ENCODE data around the gene SYK.

SYK gene

GRCh38 chr9:90873422-90873821 lies 71.8 kb downstream of the SYK start:
- WGBS, result 100% methylated on average over 1 of the region's 2 CpGs
- Histone ChIP-seq H3K36me3 (ENCODE audit: control insufficient read depth in 1 of 2, insufficient read depth in 2 of 2, low read depth in 1 of 2, low read length in 2 of 2) (peaks cover 0 to 10% of the 10 kb centered on the region in 2 experiments), H2AK5ac (ENCODE audit: low read length, severe bottlenecking) (no peak overlapping the region), H3K9ac (ENCODE audit: low read length) (peak overlapping the region; percentile 48), H4K8ac (ENCODE audit: low read length) (no peak overlapping the region), H2BK15ac (ENCODE audit: low read depth, poor library complexity, severe bottlenecking) (no peak overlapping the region), H3K27me3 (ENCODE audit: control insufficient read depth in 1 of 2, insufficient read depth in 1 of 2, low read length in 2 of 2) (no peaks in the 10 kb centered on the region), H2BK120ac (ENCODE audit: low read depth, low read length) (no peak overlapping the region), H4K91ac (ENCODE audit: low read length) (no peak overlapping the region), H2BK5ac (ENCODE audit: low read depth, low read length, poor library complexity, severe bottlenecking) (no peak overlapping the region), H3K18ac (ENCODE audit: low read depth in 1 of 2, low read length in 2 of 2) (no peak overlapping the region), H3K14ac (ENCODE audit: low read length in 2 of 2) (no peak overlapping the region), H3K9me3 (ENCODE audit: control insufficient read depth, low read length) (no peaks in the 10 kb centered on the region), H3K27ac (ENCODE audit: low read length, poor library complexity, severe bottlenecking) (no peak overlapping the region), H3K4me2 (ENCODE audit: low read length, poor library complexity, severe bottlenecking) (no peak overlapping the region), H3K23ac (ENCODE audit: low read length in 2 of 2) (no peak overlapping the region), H3K4ac (ENCODE audit: low read depth in 1 of 2, low read length in 2 of 2) (peak overlapping the region in 1 of 2 experiments; percentile 51), H3K4me1 (ENCODE audit: control insufficient read depth, insufficient read depth, low read depth, low read length) (no peaks in the 10 kb centered on the region), H2AFZ (ENCODE audit: low read depth, low read length) (no peak overlapping the region), H3K79me1 (replicated peaks; ENCODE audit: low read length, poor library complexity, severe bottlenecking) (peaks cover 2% of the 10 kb centered on the region), H3K4me3 (ENCODE audit: insufficient read depth in 1 of 2, low read depth in 1 of 2, low read length in 2 of 2) (no peak overlapping the region), H2BK12ac (ENCODE audit: low read length in 2 of 2) (no peak overlapping the region)
- DNase-seq, result no peak

GRCh38 chr9:90874194-90874593 lies 72.6 kb downstream of the SYK start:
- no peak for DNase-seq
- WGBS, result 95% methylated on average over 6 of the region's 8 CpGs

GRCh38 chr9:90878562-90878961 lies 76.9 kb downstream of the SYK start:
- H4K91ac ChIP-seq (ENCODE audit: low read length), result no peak overlapping the region
- no peak overlapping the region for H3K4me2 ChIP-seq (ENCODE audit: low read length, poor library complexity, severe bottlenecking)
- H3K27me3 ChIP-seq (ENCODE audit: control insufficient read depth in 1 of 2, insufficient read depth in 1 of 2, low read length in 2 of 2), result peaks cover 0 to 11% of the 10 kb centered on the region in 2 experiments
- no peak overlapping the region for H2BK5ac ChIP-seq (ENCODE audit: low read depth, low read length, poor library complexity, severe bottlenecking)
- no peak overlapping the region for H2BK12ac ChIP-seq (ENCODE audit: low read length in 2 of 2)
- H3K23ac ChIP-seq (ENCODE audit: low read length in 2 of 2), result no peak overlapping the region
- no peak overlapping the region for H3K14ac ChIP-seq (ENCODE audit: low read length in 2 of 2)
- no peak overlapping the region for H3K27ac ChIP-seq (ENCODE audit: low read length, poor library complexity, severe bottlenecking)
- no peak overlapping the region for H2AK5ac ChIP-seq (ENCODE audit: low read length, severe bottlenecking)
- H3K36me3 ChIP-seq (ENCODE audit: control insufficient read depth in 1 of 2, insufficient read depth in 2 of 2, low read depth in 1 of 2, low read length in 2 of 2), result peaks cover 0 to 30% of the 10 kb centered on the region in 2 experiments
- H3K4me1 ChIP-seq (ENCODE audit: control insufficient read depth, insufficient read depth, low read depth, low read length), result peaks cover 2% of the 10 kb centered on the region
- H4K8ac ChIP-seq (ENCODE audit: low read length), result no peak overlapping the region
- H2BK120ac ChIP-seq (ENCODE audit: low read depth, low read length), result no peak overlapping the region
- DNase-seq, result no peak
- no peak overlapping the region for H3K4ac ChIP-seq (ENCODE audit: low read depth in 1 of 2, low read length in 2 of 2)
- H3K4me3 ChIP-seq (ENCODE audit: insufficient read depth in 1 of 2, low read depth in 1 of 2, low read length in 2 of 2), result no peak overlapping the region
- H3K79me1 ChIP-seq (replicated peaks; ENCODE audit: low read length, poor library complexity, severe bottlenecking), result peaks cover 2% of the 10 kb centered on the region
- no peaks in the 10 kb centered on the region for H3K9me3 ChIP-seq (ENCODE audit: control insufficient read depth, low read length)
- H3K18ac ChIP-seq (ENCODE audit: low read depth in 1 of 2, low read length in 2 of 2), result no peak overlapping the region
- no peak overlapping the region for H2BK15ac ChIP-seq (ENCODE audit: low read depth, poor library complexity, severe bottlenecking)
- WGBS, result 93% methylated on average over 5 of the region's 5 CpGs
- no peak overlapping the region for H2AFZ ChIP-seq (ENCODE audit: low read depth, low read length)
- H3K9ac ChIP-seq (ENCODE audit: low read length), result no peak overlapping the region

More at GRCh38 chr9:90874194-90874593, 72.6 kb downstream of the SYK start:
- Histone ChIP-seq H2BK5ac (ENCODE audit: low read depth, low read length, poor library complexity, severe bottlenecking) (no peak overlapping the region), H3K79me1 (replicated peaks; ENCODE audit: low read length, poor library complexity, severe bottlenecking) (peaks cover 2% of the 10 kb centered on the region), H3K9ac (ENCODE audit: low read length) (no peak overlapping the region), H3K27me3 (ENCODE audit: control insufficient read depth in 1 of 2, insufficient read depth in 1 of 2, low read length in 2 of 2) (no peaks in the 10 kb centered on the region), H3K4me2 (ENCODE audit: low read length, poor library complexity, severe bottlenecking) (no peak overlapping the region), H2BK12ac (ENCODE audit: low read length in 2 of 2) (no peak overlapping the region), H3K36me3 (ENCODE audit: control insufficient read depth in 1 of 2, insufficient read depth in 2 of 2, low read depth in 1 of 2, low read length in 2 of 2) (peaks cover 0 to 10% of the 10 kb centered on the region in 2 experiments), H2BK15ac (ENCODE audit: low read depth, poor library complexity, severe bottlenecking) (no peak overlapping the region), H3K14ac (ENCODE audit: low read length in 2 of 2) (no peak overlapping the region), H4K91ac (ENCODE audit: low read length) (peak overlapping the region; percentile 27), H3K9me3 (ENCODE audit: control insufficient read depth, low read length) (no peaks in the 10 kb centered on the region), H3K27ac (ENCODE audit: low read length, poor library complexity, severe bottlenecking) (no peak overlapping the region), H3K23ac (ENCODE audit: low read length in 2 of 2) (no peak overlapping the region), H4K8ac (ENCODE audit: low read length) (no peak overlapping the region), H3K18ac (ENCODE audit: low read depth in 1 of 2, low read length in 2 of 2) (no peak overlapping the region), H2AK5ac (ENCODE audit: low read length, severe bottlenecking) (no peak overlapping the region), H3K4me1 (ENCODE audit: control insufficient read depth, insufficient read depth, low read depth, low read length) (no peaks in the 10 kb centered on the region), H2AFZ (ENCODE audit: low read depth, low read length) (no peak overlapping the region), H2BK120ac (ENCODE audit: low read depth, low read length) (no peak overlapping the region), H3K4me3 (ENCODE audit: insufficient read depth in 1 of 2, low read depth in 1 of 2, low read length in 2 of 2) (no peak overlapping the region), H3K4ac (ENCODE audit: low read depth in 1 of 2, low read length in 2 of 2) (no peak overlapping the region)

GRCh38 chr9:90880066-90880465 lies 78.4 kb downstream of the SYK start:
- Histone ChIP-seq H3K4me3 (ENCODE audit: insufficient read depth in 1 of 2, low read depth in 1 of 2, low read length in 2 of 2) (no peak overlapping the region), H3K27ac (ENCODE audit: low read length, poor library complexity, severe bottlenecking) (no peak overlapping the region), H2BK15ac (ENCODE audit: low read depth, poor library complexity, severe bottlenecking) (no peak overlapping the region), H2BK12ac (ENCODE audit: low read length in 2 of 2) (no peak overlapping the region), H3K9me3 (ENCODE audit: control insufficient read depth, low read length) (no peaks in the 10 kb centered on the region), H3K18ac (ENCODE audit: low read depth in 1 of 2, low read length in 2 of 2) (no peak overlapping the region), H2BK120ac (ENCODE audit: low read depth, low read length) (no peak overlapping the region), H3K23ac (ENCODE audit: low read length in 2 of 2) (no peak overlapping the region), H2AFZ (ENCODE audit: low read depth, low read length) (no peak overlapping the region), H2AK5ac (ENCODE audit: low read length, severe bottlenecking) (no peak overlapping the region), H4K91ac (ENCODE audit: low read length) (no peak overlapping the region), H3K4ac (ENCODE audit: low read depth in 1 of 2, low read length in 2 of 2) (no peak overlapping the region), H2BK5ac (ENCODE audit: low read depth, low read length, poor library complexity, severe bottlenecking) (no peak overlapping the region), H4K8ac (ENCODE audit: low read length) (no peak overlapping the region), H3K4me1 (ENCODE audit: control insufficient read depth, insufficient read depth, low read depth, low read length) (peaks cover 2% of the 10 kb centered on the region), H3K27me3 (ENCODE audit: control insufficient read depth in 1 of 2, insufficient read depth in 1 of 2, low read length in 2 of 2) (peaks cover 0 to 11% of the 10 kb centered on the region in 2 experiments), H3K4me2 (ENCODE audit: low read length, poor library complexity, severe bottlenecking) (no peak overlapping the region), H3K14ac (ENCODE audit: low read length in 2 of 2) (no peak overlapping the region), H3K36me3 (ENCODE audit: control insufficient read depth in 1 of 2, insufficient read depth in 2 of 2, low read depth in 1 of 2, low read length in 2 of 2) (peaks cover 0 to 25% of the 10 kb centered on the region in 2 experiments), H3K9ac (ENCODE audit: low read length) (no peak overlapping the region), H3K79me1 (replicated peaks; ENCODE audit: low read length, poor library complexity, severe bottlenecking) (no peaks in the 10 kb centered on the region)
- 90% methylated on average over 2 of the region's 2 CpGs for WGBS
- no peak for DNase-seq

Data from mesenchymal stem cell (in vitro differentiated cells and primary cell).